ENCODE results near the gene GRIN3B.

- TF ChIP-seq CTCF (IDR thresholded peaks at IDR 0.05; ENCODE audit: low read depth, low read length, poor library complexity, severe bottlenecking) = no peak
- no peak for TF ChIP-seq EZH2phosphoT487 (IDR thresholded peaks at IDR 0.05; ENCODE audit: borderline replicate concordance, low read length)
These were observed 8.9 kb upstream of the GRIN3B start for GRCh38 chr19:991174-991931.

Measured in DOHH2 (cell line).